GM20000 (cell line): Measurements from ENCODE around the gene SLC12A9.
"Not testable (repeated sequence)": the region's sequence is repeated elsewhere in the genome, so short reads cannot be mapped to it uniquely, and the experiment has no call there.

ENCODE experiments used
- DNase-seq: peaks from one replicate; pipeline ENCODE4 v3.0.0; 2012; ENCODE audit warnings: low spot score
- CTCF ChIP-seq: IDR thresholded peaks from 2 replicates; pipeline ENCODE4 v1.5.1; 2012; ENCODE audit warnings: mild to moderate bottlenecking, control low read depth; ENCODE audit errors: extremely low read depth, missing control alignments

SLC12A9 gene

GRCh38 chr7:100808354-100808875 is 44.1 kb upstream of the SLC12A9 start:
- DNase-seq = no peak
- TF ChIP-seq CTCF = no peak

- no peak for TF ChIP-seq CTCF
- no peak for DNase-seq
Observed at GRCh38 chr7:100811480-100811879, 41.0 kb upstream of the SLC12A9 start.

GRCh38 chr7:100812729-100813128 is 39.8 kb upstream of the SLC12A9 start:
- TF ChIP-seq CTCF = no peak
- DNase-seq = no peak

GRCh38 chr7:100816515-100816914 is 36.0 kb upstream of the SLC12A9 start:
- not testable (repeated sequence) for DNase-seq

- DNase-seq = no peak
- no peak for TF ChIP-seq CTCF
Observed at GRCh38 chr7:100817097-100817496, 35.4 kb upstream of the SLC12A9 start.

GRCh38 chr7:100818366-100818765 is 34.1 kb upstream of the SLC12A9 start:
- no peak for TF ChIP-seq CTCF
- DNase-seq = no peak

- DNase-seq = no peak
- TF ChIP-seq CTCF = no peak
Observed at GRCh38 chr7:100818825-100819224, 33.7 kb upstream of the SLC12A9 start.

GRCh38 chr7:100819586-100819985 is 32.9 kb upstream of the SLC12A9 start:
- DNase-seq = no peak
- TF ChIP-seq CTCF = no peak
